Panc1 (cell line): ENCODE data around the gene SPATA45. TPM values are rescaled to one million over a fixed set of nuclear protein-coding genes. Genes with fewer than 3 reads are reported as not detected.

Experiments used
- ATAC-seq: fragments of 200-7000 bp; cut with Tn5 transposase; 2 replicates; pipeline ENCODE4 v1.9.1; 2020; ENCODE audit warnings: mild to moderate bottlenecking, moderate library complexity
- BruUV-seq: library from RNA; stranded (reverse); fragments of 400-500 nt; replicated peaks from 2 replicates; lab custom pipeline; 2021; lab: Mats Ljungman, UMichigan
- CTCF ChIA-PET: fragments of 300-600 bp; sonication (Branson Sonifier 250); formaldehyde crosslinking; loops from one replicate; lab custom pipeline; 2022; ENCODE audit warnings: antibody characterized with exemption; lab: Charles Lee
- POLR2A ChIA-PET: fragments of 300-600 bp; sonication (Branson Sonifier 250); formaldehyde crosslinking; loops from one replicate; lab custom pipeline; 2022; ENCODE audit warnings: antibody characterized with exemption; lab: Charles Lee
- DNase-seq: peaks from one replicate; pipeline ENCODE4 v3.0.0-alpha.2; 2010; ENCODE audit warnings: low read depth, low spot score
- H3K27ac ChIP-seq: 2 replicates; pipeline ENCODE4 v1.5.1; 2011; ENCODE audit warnings: mild to moderate bottlenecking, low read length, inconsistent platforms
- H3K27me3 ChIP-seq: fragments of 200-500 bp; sonication (Bioruptor generic); 2 replicates; pipeline ENCODE4 v1.6.0; 2014; ENCODE audit warnings: low read length, inconsistent platforms; ENCODE audit not compliant: control insufficient read depth, insufficient read depth
- H3K36me3 ChIP-seq: fragments of 200-500 bp; sonication (Bioruptor generic); 2 replicates; pipeline ENCODE4 v1.5.1; 2014; ENCODE audit warnings: inconsistent platforms, mild to moderate bottlenecking, low read length, moderate library complexity; ENCODE audit not compliant: control insufficient read depth, insufficient read depth
- H3K4me1 ChIP-seq: 2 replicates; pipeline ENCODE4 v1.5.1; 2011; ENCODE audit warnings: inconsistent platforms, mild to moderate bottlenecking, low read length, moderate library complexity; ENCODE audit not compliant: control insufficient read depth, insufficient read depth
- H3K4me3 ChIP-seq, 2 experiments: 2 replicates each; pipeline ENCODE4 v1.5.1; 2011 to 2012; ENCODE audit warnings: low read depth in 2 of 2, low read length in 2 of 2, mild to moderate bottlenecking in 2 of 2, inconsistent platforms in 1 of 2, moderate library complexity in 1 of 2
- H3K9me3 ChIP-seq: fragments of 200-500 bp; sonication (Bioruptor generic); 2 replicates; pipeline ENCODE4 v1.5.1; 2014; ENCODE audit warnings: low read depth, mild to moderate bottlenecking, inconsistent platforms, low read length, moderate library complexity; ENCODE audit not compliant: control insufficient read depth, insufficient read depth
- POLR2AphosphoS5 ChIP-seq: IDR thresholded peaks from 2 replicates; pipeline ENCODE4 v1.6.1; 2012; ENCODE audit warnings: mild to moderate bottlenecking, low read depth, low read length, moderate library complexity
- SIN3A ChIP-seq: IDR thresholded peaks from 2 replicates; pipeline ENCODE4 v1.6.1; 2012; ENCODE audit warnings: low read depth, mild to moderate bottlenecking, low read length, moderate library complexity, borderline replicate concordance; ENCODE audit not compliant: insufficient read depth
- TCF7L2 ChIP-seq: IDR thresholded peaks from 2 replicates; pipeline ENCODE4 v1.6.1; 2011; ENCODE audit warnings: mild to moderate bottlenecking, low read depth, low read length, inconsistent platforms
- in situ Hi-C: cut with HindIII; loops from 2 replicates; pipeline ENCODE4 v1.10.0; 2016; ENCODE audit warnings: low sequenced_read_pairs, low pct_unique_long_range_greater_than_20kb
- intact Hi-C: fragments of 100-400 bp; cut with micrococcal nuclease; formaldehyde crosslinking; loops from one replicate; pipeline ENCODE4 v1.10.0; 2022; ENCODE audit not compliant: unreplicated experiment
- total RNA-seq: library from RNA; stranded (reverse); gene quantifications from one replicate; pipeline ENCODE4 v1.2.1, GENCODE V29; 2021; ENCODE audit not compliant: unreplicated experiment
- TF ChIP-seq, protein P1 (sequence below): fragments of 450-650 bp; IDR thresholded peaks from 2 replicates; pipeline ENCODE4 v1.5.1; 2017; ENCODE audit warnings: mild to moderate bottlenecking
- TF ChIP-seq, protein P2 (sequence below), 2 experiments: IDR thresholded peaks; 2 replicates each; pipeline ENCODE4 v1.6.1; 2011 to 2012; ENCODE audit warnings: low read depth in 2 of 2, control low read depth in 1 of 2, low read length in 1 of 2, mild to moderate bottlenecking in 1 of 2, moderate library complexity in 1 of 2; ENCODE audit not compliant: insufficient read depth in 1 of 2

SPATA45 gene
- total RNA-seq, 1 experiment from 2014 or later: not detected

DNA sequence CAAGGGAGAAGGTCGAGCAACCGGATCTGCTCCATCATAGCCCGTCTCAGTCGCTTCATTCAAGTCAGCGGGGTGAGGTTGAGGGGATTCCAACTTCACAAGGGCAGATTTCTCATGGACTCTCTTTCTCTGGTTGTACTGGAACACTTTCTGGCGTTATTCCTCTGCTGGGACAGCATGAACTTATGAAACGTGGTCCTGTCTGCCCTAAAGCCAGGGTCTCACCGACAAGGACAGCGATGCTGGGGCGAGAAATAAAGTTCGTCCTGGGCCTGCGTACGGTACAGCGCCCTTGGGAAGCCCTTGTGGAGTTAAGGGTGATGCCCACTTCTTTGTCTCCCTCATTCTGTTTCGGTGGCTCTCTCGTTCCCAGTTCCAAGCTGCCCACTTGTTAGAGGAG lies 9.3 kb upstream of the SPATA45 start:
- POLR2A ChIA-PET: no interaction called here
- TSS peak; percentile 84 for BruUV-seq
- H3K4me3 ChIP-seq: peak overlapping the region; percentile 82; a peak in 3 of 4 replicates
- peaks cover 23% of the 10 kb centered on the region for H3K4me1 ChIP-seq
- in situ Hi-C loops: no loop called here
- H3K27ac ChIP-seq: peak overlapping the region; percentile 91
- ATAC-seq (no peak), DNase-seq (no peak)
- CTCF ChIA-PET: interaction anchor here (1.3 kb wide), 1 partner anchor 9 kb away, joined by 3 read pairs; no protein-coding TSS in a partner anchor
- TF ChIP-seq TCF7L2 (no peak), SIN3A (no peak), POLR2AphosphoS5 (no peak)
- TF ChIP-seq, protein P1, sequence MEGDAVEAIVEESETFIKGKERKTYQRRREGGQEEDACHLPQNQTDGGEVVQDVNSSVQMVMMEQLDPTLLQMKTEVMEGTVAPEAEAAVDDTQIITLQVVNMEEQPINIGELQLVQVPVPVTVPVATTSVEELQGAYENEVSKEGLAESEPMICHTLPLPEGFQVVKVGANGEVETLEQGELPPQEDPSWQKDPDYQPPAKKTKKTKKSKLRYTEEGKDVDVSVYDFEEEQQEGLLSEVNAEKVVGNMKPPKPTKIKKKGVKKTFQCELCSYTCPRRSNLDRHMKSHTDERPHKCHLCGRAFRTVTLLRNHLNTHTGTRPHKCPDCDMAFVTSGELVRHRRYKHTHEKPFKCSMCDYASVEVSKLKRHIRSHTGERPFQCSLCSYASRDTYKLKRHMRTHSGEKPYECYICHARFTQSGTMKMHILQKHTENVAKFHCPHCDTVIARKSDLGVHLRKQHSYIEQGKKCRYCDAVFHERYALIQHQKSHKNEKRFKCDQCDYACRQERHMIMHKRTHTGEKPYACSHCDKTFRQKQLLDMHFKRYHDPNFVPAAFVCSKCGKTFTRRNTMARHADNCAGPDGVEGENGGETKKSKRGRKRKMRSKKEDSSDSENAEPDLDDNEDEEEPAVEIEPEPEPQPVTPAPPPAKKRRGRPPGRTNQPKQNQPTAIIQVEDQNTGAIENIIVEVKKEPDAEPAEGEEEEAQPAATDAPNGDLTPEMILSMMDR: no peak
- TF ChIP-seq, protein P2, sequence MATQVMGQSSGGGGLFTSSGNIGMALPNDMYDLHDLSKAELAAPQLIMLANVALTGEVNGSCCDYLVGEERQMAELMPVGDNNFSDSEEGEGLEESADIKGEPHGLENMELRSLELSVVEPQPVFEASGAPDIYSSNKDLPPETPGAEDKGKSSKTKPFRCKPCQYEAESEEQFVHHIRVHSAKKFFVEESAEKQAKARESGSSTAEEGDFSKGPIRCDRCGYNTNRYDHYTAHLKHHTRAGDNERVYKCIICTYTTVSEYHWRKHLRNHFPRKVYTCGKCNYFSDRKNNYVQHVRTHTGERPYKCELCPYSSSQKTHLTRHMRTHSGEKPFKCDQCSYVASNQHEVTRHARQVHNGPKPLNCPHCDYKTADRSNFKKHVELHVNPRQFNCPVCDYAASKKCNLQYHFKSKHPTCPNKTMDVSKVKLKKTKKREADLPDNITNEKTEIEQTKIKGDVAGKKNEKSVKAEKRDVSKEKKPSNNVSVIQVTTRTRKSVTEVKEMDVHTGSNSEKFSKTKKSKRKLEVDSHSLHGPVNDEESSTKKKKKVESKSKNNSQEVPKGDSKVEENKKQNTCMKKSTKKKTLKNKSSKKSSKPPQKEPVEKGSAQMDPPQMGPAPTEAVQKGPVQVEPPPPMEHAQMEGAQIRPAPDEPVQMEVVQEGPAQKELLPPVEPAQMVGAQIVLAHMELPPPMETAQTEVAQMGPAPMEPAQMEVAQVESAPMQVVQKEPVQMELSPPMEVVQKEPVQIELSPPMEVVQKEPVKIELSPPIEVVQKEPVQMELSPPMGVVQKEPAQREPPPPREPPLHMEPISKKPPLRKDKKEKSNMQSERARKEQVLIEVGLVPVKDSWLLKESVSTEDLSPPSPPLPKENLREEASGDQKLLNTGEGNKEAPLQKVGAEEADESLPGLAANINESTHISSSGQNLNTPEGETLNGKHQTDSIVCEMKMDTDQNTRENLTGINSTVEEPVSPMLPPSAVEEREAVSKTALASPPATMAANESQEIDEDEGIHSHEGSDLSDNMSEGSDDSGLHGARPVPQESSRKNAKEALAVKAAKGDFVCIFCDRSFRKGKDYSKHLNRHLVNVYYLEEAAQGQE (IDR thresholded peaks at IDR 0.05; ENCODE audit: insufficient read depth in 1 of 2, low read depth in 2 of 2, low read length in 1 of 2): no peak
- H3K36me3 ChIP-seq: no peaks in the 10 kb centered on the region; the same call in none of the 2 replicates
- H3K27me3 ChIP-seq: no peaks in the 10 kb centered on the region
- H3K9me3 ChIP-seq: no peaks in the 10 kb centered on the region
- intact Hi-C loops: no loop called here

DNA sequence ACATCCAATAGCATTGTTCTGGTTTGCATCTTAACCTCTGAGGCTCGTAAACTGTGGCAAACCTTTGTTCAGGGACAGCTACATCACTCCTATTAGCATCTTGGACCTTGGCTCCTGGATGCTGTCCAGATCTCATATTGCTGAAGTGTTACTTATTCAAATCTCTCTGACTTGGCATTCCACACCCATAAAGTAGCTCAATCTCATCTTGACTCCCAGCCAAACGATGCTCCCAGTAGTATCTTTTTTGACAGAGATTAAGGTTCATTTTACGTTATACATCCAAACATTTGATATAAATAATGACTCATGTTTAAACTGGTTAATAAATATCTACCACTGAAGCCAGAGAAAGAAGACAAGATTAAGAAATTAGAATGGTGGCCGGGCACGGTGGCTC lies 6.2 kb upstream of the SPATA45 start:
- no peak overlapping the region for H3K27ac ChIP-seq
- ATAC-seq: no peak
- DNase-seq: no peak
- no peaks in the 10 kb centered on the region for H3K9me3 ChIP-seq
- CTCF ChIA-PET: no interaction called here
- H3K4me1 ChIP-seq: peaks cover 8% of the 10 kb centered on the region; the same call in 1 of the 2 replicates
- H3K36me3 ChIP-seq: no peaks in the 10 kb centered on the region; the same call in 1 of the 2 replicates
- intact Hi-C loops: no loop called here
- no TSS peak for BruUV-seq
- no peaks in the 10 kb centered on the region for H3K27me3 ChIP-seq
- POLR2A ChIA-PET: no interaction called here
- in situ Hi-C loops: no loop called here
- no peak overlapping the region for H3K4me3 ChIP-seq
- TF ChIP-seq TCF7L2 (no peak), SIN3A (no peak), POLR2AphosphoS5 (no peak)
- TF ChIP-seq, protein P2 (IDR thresholded peaks at IDR 0.05; ENCODE audit: insufficient read depth in 1 of 2, low read depth in 2 of 2, low read length in 1 of 2): no peak
- TF ChIP-seq, protein P1: no peak
